ENCODE measurements around the gene CACNA2D4.

- TF ChIP-seq, protein P1, sequence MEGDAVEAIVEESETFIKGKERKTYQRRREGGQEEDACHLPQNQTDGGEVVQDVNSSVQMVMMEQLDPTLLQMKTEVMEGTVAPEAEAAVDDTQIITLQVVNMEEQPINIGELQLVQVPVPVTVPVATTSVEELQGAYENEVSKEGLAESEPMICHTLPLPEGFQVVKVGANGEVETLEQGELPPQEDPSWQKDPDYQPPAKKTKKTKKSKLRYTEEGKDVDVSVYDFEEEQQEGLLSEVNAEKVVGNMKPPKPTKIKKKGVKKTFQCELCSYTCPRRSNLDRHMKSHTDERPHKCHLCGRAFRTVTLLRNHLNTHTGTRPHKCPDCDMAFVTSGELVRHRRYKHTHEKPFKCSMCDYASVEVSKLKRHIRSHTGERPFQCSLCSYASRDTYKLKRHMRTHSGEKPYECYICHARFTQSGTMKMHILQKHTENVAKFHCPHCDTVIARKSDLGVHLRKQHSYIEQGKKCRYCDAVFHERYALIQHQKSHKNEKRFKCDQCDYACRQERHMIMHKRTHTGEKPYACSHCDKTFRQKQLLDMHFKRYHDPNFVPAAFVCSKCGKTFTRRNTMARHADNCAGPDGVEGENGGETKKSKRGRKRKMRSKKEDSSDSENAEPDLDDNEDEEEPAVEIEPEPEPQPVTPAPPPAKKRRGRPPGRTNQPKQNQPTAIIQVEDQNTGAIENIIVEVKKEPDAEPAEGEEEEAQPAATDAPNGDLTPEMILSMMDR (IDR thresholded peaks at IDR 0.05): no peak
- no peak for TF ChIP-seq POLR2A (IDR thresholded peaks at IDR 0.05)
Measured at GRCh38 chr12:1782215-1782614, 136.2 kb downstream of the CACNA2D4 start.
